Activated T-helper 2 cell treated with anti-CD3 and anti-CD28 coated beads, Interferon-gamma antibody, Interleukin-2, Interleukin-4, amounts not matched to agents 10 μg/mL and 5 μg/mL and 100 μg/mL, durations not matched to agents 14 hours and 24 hours and 36 hours (primary cell): Measurements from ENCODE around the gene AMBP. TPM values are rescaled to one million over a fixed set of nuclear protein-coding genes. Genes with fewer than 3 reads are reported as not detected.

Source experiments
- DNase-seq: peaks from one replicate; pipeline ENCODE4 v3.0.0; 2021; ENCODE audit warnings: low spot score
- H3K27ac Mint-ChIP-seq: one replicate; pipeline ENCODE4 v1.8.0; 2021; ENCODE audit warnings: mixed read lengths
- H3K27me3 Mint-ChIP-seq: one replicate; pipeline ENCODE4 v1.8.0; 2021; ENCODE audit warnings: low read depth, mixed read lengths
- H3K36me3 Mint-ChIP-seq: one replicate; pipeline ENCODE4 v1.8.0; 2021; ENCODE audit warnings: low read depth, mixed read lengths
- H3K4me1 Mint-ChIP-seq: one replicate; pipeline ENCODE4 v1.8.0; 2021; ENCODE audit warnings: low read depth, mixed read lengths
- H3K4me3 Mint-ChIP-seq: one replicate; pipeline ENCODE4 v1.8.0; 2021; ENCODE audit warnings: low read depth, mild to moderate bottlenecking, moderate library complexity, mixed read lengths
- H3K9me3 Mint-ChIP-seq: one replicate; pipeline ENCODE4 v1.8.0; 2021; ENCODE audit warnings: mixed read lengths
- intact Hi-C: fragments of 100-400 bp; cut with micrococcal nuclease; formaldehyde crosslinking; loops from one replicate; pipeline ENCODE4 v1.15.1; 2023
- total RNA-seq: library from RNA; stranded (reverse); gene quantifications from 2 replicates; pipeline ENCODE4 v1.2.3, GENCODE V29; 2022

Gene AMBP
- total RNA-seq, 1 donor from 2014 or later, result not detected

DNA sequence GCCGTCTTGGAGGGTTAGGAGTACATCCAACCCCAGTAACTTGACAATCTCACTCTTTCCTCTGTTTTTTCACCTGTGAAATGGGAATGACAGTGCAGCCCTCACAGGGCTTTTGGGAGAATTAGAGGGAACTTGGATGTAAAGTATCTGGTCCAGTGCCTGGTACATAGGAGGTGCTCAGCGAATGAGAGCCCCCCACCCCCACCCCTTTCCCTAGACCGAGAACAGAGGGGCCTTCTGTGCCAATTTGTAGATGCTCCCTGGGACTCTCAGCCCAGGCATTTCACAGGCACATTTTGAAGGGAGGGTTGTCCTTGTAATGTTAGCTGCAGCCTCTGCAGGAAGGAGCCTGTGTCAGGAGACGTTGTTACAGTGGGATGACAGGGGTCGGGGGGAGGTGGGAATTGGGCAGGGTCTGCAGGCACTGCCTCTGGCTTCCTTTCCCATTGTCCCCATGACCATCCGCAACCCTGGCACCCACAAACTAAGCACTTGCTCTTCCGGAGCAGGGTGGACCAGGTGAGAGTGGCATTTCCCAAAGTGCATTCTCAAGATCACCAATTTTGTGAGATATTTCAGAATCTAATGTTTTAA, 47.0 kb downstream of the AMBP start:
- no peak overlapping the region for H3K4me3 Mint-ChIP-seq
- no peak overlapping the region for H3K27ac Mint-ChIP-seq
- no peaks in the 10 kb centered on the region for H3K9me3 Mint-ChIP-seq
- no peaks in the 10 kb centered on the region for H3K4me1 Mint-ChIP-seq
- DNase-seq, result no peak
- no peaks in the 10 kb centered on the region for H3K36me3 Mint-ChIP-seq
- intact Hi-C loops, result loop anchor here (10.0 kb wide), 1 partner anchor 226 kb away; no protein-coding TSS in a partner anchor
- H3K27me3 Mint-ChIP-seq, result no peaks in the 10 kb centered on the region

DNA sequence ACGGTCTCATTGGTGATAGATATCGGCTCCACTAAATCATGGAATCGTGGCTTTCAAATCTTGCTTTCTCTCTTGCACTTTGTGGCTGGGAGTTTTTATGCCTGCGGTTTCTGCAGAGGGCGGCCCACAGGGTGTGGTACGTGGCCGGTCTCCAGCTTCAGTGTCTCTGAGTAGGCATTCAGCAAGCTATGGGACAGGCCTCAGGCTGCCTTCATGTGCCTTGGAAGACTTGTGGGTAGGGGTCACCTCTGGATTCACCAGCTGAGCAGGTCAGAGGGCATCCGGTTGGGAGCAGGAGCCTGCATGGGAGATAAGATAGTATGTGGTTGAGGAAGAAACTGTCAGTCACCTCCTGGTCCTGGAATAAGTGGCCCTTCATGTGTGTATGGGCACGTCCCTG, 47.7 kb downstream of the AMBP start:
- no peak for DNase-seq
- Mint-ChIP-seq H3K36me3 (no peaks in the 10 kb centered on the region), H3K27ac (no peak overlapping the region), H3K27me3 (no peaks in the 10 kb centered on the region), H3K4me1 (no peaks in the 10 kb centered on the region), H3K4me3 (no peak overlapping the region), H3K9me3 (no peaks in the 10 kb centered on the region)
- intact Hi-C loops, result loop anchor here (10.0 kb wide), 1 partner anchor 226 kb away; no protein-coding TSS in a partner anchor

GRCh38 chr9:114029311-114030170, 48.6 kb downstream of the AMBP start:
- intact Hi-C loops, result loop anchor here (10.0 kb wide), 1 partner anchor 225 kb away; no protein-coding TSS in a partner anchor
- Mint-ChIP-seq H3K4me3 (no peak overlapping the region), H3K4me1 (no peaks in the 10 kb centered on the region), H3K27ac (no peak overlapping the region), H3K36me3 (no peaks in the 10 kb centered on the region), H3K27me3 (no peaks in the 10 kb centered on the region), H3K9me3 (no peaks in the 10 kb centered on the region)
- no peak for DNase-seq

GRCh38 chr9:114028646-114029045, 49.5 kb downstream of the AMBP start:
- H3K27me3 Mint-ChIP-seq, result no peaks in the 10 kb centered on the region
- H3K4me3 Mint-ChIP-seq, result no peak overlapping the region
- DNase-seq, result no peak
- H3K27ac Mint-ChIP-seq, result no peak overlapping the region
- H3K4me1 Mint-ChIP-seq, result no peaks in the 10 kb centered on the region
- H3K36me3 Mint-ChIP-seq, result peaks cover 2% of the 10 kb centered on the region
- H3K9me3 Mint-ChIP-seq, result peaks cover 8% of the 10 kb centered on the region
- intact Hi-C loops, result no loop called here

DNA sequence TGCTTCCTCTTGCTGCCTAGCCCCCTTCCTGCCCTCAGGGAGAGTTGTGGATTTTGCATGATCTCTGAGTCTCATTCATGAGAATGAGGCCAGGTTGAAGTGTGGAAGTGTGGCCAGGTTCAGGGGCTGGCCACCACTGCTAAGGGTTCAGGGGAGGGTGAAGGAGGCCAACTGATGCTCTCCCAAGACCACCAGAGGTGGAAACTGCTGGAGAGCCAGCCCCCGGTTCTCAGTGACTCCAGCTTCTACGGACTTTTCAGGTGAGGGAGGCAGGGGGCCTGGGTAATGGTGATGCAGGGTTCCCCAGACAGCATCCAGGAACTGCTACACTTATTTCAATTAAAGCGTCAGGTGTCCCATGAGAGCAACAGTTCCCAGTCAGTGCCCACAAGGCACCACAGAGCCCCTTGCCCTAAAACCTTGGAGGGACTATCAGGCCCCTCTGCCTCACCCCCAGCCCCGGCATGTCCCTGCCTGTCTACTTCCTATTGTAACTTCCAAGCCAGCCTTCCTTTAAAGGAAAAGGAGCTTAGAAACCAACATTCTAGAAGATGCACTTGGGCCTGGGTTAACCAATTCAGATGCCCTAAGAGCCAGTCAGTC, 50.1 kb downstream of the AMBP start:
- H3K27ac Mint-ChIP-seq, result no peak overlapping the region

DNA sequence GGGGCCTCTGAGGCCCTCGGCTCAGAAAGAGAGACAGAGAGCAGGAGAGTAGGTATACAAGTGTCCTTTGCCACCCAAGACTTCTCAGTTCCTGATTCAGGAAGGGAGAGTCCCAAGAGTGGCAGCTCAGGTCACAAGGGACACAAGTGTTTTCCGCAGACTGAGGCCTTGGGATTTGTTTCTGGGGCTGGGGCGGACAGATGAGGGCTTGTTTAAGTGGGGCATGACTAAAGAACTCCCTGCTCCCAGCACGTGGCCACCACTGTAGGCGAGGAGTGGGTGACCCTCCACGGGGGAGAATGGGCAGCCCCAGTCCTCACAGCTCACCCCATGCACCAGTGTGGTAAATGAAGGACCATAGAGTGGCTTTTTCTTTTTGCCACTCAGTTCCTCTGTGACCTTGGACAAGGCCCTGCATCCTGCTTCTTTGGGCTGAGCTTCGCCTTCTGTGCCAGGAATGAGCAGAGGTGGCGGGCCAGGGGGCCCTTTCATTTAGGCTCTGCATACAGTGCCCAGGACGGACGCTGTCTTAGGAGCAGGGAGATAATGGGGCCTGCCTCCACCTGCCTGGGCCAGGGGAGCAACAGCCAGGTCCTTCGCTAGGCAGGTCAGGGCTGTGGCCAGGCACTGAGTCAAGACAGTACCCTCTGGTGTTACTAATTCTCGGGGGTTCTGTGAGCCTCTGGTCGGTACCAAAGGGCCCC, 50.8 kb downstream of the AMBP start:
- Mint-ChIP-seq H3K36me3 (peaks cover 2% of the 10 kb centered on the region), H3K27me3 (no peaks in the 10 kb centered on the region), H3K4me3 (no peak overlapping the region), H3K27ac (no peak overlapping the region), H3K4me1 (no peaks in the 10 kb centered on the region), H3K9me3 (peaks cover 20% of the 10 kb centered on the region)
- intact Hi-C loops, result no loop called here
- no peak for DNase-seq

More for the DNA sequence above, 50.1 kb downstream of the AMBP start:
- no peak for DNase-seq
- H3K27me3 Mint-ChIP-seq, result no peaks in the 10 kb centered on the region
- intact Hi-C loops, result no loop called here
- peaks cover 2% of the 10 kb centered on the region for H3K36me3 Mint-ChIP-seq
- H3K4me1 Mint-ChIP-seq, result no peaks in the 10 kb centered on the region
- peaks cover 14% of the 10 kb centered on the region for H3K9me3 Mint-ChIP-seq
- no peak overlapping the region for H3K4me3 Mint-ChIP-seq

DNA sequence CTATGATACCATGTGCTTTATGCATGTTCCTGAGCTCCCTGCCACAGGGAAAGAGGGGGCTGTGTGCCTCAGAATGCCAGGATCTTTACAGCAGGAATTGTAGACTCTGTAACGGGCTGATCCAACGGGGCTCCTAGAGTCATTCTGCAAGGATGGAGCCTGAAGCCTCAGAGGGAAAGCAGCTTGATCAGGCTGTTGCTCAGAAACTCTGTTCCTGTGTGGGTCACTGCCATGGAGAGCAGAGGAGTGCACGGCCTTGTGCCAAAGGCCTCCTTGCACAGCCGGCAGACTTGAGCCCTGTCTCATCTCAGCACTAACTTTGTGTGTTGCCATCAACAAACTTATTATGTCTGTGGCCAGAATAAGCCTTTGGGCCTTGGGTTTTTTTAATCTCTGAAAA, 51.8 kb downstream of the AMBP start:
- Mint-ChIP-seq H3K9me3 (peaks cover 20% of the 10 kb centered on the region), H3K27me3 (no peaks in the 10 kb centered on the region), H3K4me1 (no peaks in the 10 kb centered on the region), H3K27ac (no peak overlapping the region), H3K4me3 (no peak overlapping the region), H3K36me3 (peaks cover 2% of the 10 kb centered on the region)
- DNase-seq, result no peak
- intact Hi-C loops, result no loop called here

- no peaks in the 10 kb centered on the region for H3K27me3 Mint-ChIP-seq
- intact Hi-C loops, result no loop called here
These were observed 52.3 kb downstream of the AMBP start for GRCh38 chr9:114025760-114026159.

DNA sequence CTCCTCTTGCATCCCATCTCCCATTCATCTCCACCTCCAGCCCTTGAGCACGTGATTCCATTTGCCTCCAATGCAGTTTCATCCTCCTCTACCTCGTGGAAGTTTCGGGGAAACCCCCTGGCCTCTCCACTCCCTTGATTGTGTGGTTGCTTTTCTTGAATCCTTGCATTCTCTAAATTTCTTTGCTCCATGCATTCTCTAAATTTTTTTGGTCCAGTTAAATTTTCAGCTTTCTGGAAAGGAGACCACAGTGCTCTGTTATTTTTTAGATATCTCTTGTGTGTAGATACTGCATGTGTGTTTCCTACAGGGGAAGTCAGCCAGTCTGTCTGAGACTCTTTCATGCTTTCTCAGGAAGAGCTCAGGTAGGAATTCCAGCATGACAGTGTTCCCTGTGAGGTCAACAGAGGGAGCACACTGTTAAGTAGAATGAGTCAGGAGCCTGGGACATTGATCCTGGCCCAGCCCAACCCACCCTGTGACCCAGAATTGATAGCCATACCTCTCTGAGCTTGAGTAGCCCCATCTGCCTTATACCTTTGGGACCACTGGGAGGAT, 52.8 kb downstream of the AMBP start:
- Mint-ChIP-seq H3K4me3 (no peak overlapping the region), H3K27ac (no peak overlapping the region), H3K9me3 (peaks cover 20% of the 10 kb centered on the region), H3K36me3 (peaks cover 2% of the 10 kb centered on the region), H3K4me1 (no peaks in the 10 kb centered on the region), H3K27me3 (peaks cover under 1% of the 10 kb centered on the region)
- intact Hi-C loops, result no loop called here
- DNase-seq, result no peak

More at GRCh38 chr9:114025760-114026159, 52.3 kb downstream of the AMBP start:
- Mint-ChIP-seq H3K4me3 (no peak overlapping the region), H3K36me3 (peaks cover 2% of the 10 kb centered on the region), H3K9me3 (peaks cover 20% of the 10 kb centered on the region), H3K27ac (no peak overlapping the region), H3K4me1 (no peaks in the 10 kb centered on the region)
- DNase-seq, result no peak

DNA sequence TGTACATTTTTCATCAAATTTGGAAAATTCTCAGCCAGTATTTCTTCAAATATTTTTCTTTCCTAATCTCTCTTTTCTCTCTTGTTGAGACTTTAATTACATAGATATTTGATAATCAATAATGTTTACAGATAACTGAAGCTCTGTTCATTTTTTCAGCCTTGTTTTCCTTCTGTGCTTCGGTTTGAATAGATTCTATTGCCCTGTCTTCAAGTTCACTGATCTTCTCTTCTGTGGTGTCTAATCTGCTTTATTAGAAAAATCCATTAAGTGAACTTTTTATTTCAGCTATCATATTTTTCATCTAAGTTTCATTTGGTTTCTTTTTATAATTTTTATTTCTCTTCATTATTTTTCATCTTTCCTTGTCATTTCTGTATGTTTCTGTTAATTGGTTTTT, 54.1 kb downstream of the AMBP start:
- H3K4me3 Mint-ChIP-seq, result no peak overlapping the region
- peaks cover 20% of the 10 kb centered on the region for H3K9me3 Mint-ChIP-seq
- DNase-seq, result no peak
- intact Hi-C loops, result no loop called here
- peaks cover 2% of the 10 kb centered on the region for H3K36me3 Mint-ChIP-seq
- no peaks in the 10 kb centered on the region for H3K4me1 Mint-ChIP-seq
- no peak overlapping the region for H3K27ac Mint-ChIP-seq
- H3K27me3 Mint-ChIP-seq, result peaks cover 4% of the 10 kb centered on the region

DNA sequence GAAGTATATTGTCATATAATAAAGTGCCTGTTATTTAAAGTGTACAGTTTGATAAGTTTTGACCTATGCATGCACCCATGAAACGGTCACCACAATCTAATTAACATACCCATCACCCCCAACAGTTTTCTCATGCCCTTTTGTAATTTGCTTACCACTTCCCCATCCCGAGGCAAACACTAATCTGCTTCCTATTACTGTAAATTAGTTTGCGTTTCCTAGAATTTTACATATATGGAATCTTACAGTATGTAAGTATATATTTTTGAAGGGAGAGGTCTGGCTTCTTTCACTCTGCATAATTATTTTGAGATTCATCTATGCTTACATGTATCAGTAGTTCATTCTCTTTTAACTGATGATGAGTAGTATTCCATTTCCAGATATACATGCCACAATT, 56.5 kb downstream of the AMBP start:
- peaks cover 2% of the 10 kb centered on the region for H3K36me3 Mint-ChIP-seq
- no peak for DNase-seq
- intact Hi-C loops, result no loop called here
- H3K4me1 Mint-ChIP-seq, result no peaks in the 10 kb centered on the region
- peaks cover 20% of the 10 kb centered on the region for H3K9me3 Mint-ChIP-seq
- H3K4me3 Mint-ChIP-seq, result no peak overlapping the region
- H3K27ac Mint-ChIP-seq, result no peak overlapping the region
- H3K27me3 Mint-ChIP-seq, result peaks cover 4% of the 10 kb centered on the region
